Measurements from ENCODE around the gene MBD3. TPM values are rescaled to one million over a fixed set of nuclear protein-coding genes. Genes with fewer than 3 reads are reported as not detected.

Gene MBD3
- total RNA-seq, 2 experiments from 2014 or later = 34.3 to 35.2 TPM

- no peak overlapping the region for H3K27ac Mint-ChIP-seq
- DNase-seq (no peak), ATAC-seq (ENCODE audit: poor library complexity) (no peak)
- Histone ChIP-seq H3K27me3 (ENCODE audit: control insufficient read depth in 1 of 2, insufficient read depth in 2 of 2, low read length in 2 of 2) (peaks cover 31 to 36% of the 10 kb centered on the region in 2 experiments), H3K36me3 (ENCODE audit: insufficient read depth, low read length) (no peaks in the 10 kb centered on the region), H3K4me3 (ENCODE audit: low read length) (no peak overlapping the region), H3K4me1 (ENCODE audit: insufficient read depth, low read length) (no peaks in the 10 kb centered on the region), H3K27ac (ENCODE audit: low read depth in 1 of 2, low read length in 2 of 2) (no peak overlapping the region), H3K9me3 (ENCODE audit: control insufficient read depth in 1 of 2, insufficient read depth in 1 of 2, low read length in 2 of 2) (peaks cover 0 to 29% of the 10 kb centered on the region in 2 experiments)
- no peaks in the 10 kb centered on the region for H3K9me3 Mint-ChIP-seq
- intact Hi-C loops (cut with DNase I, micrococcal nuclease) = no loop called here
- peaks cover 40% of the 10 kb centered on the region for H3K27me3 Mint-ChIP-seq
- H3K4me1 Mint-ChIP-seq (ENCODE audit: low read depth) = peaks cover 8% of the 10 kb centered on the region
- H3K4me3 Mint-ChIP-seq = no peak overlapping the region
- TF ChIP-seq CTCF (IDR thresholded peaks at IDR 0.05) = no peak
- ChIA-PET POLR2A (no interaction called here), CTCF (no interaction called here)
- H3K36me3 Mint-ChIP-seq (ENCODE audit: low read depth) = no peaks in the 10 kb centered on the region
These were observed 68.2 kb downstream of the MBD3 start for GRCh38 chr19:1524287-1524971.

Other genes with a start within 250 kb of the MBD3 start
- 10 to 100 TPM; 40.0 to 42.6 TPM for gene NDUFS7, start 209.0 kb downstream of the MBD3 start, total RNA-seq
- 10 to 100 TPM; 11.0 to 13.0 TPM for gene GAMT, start 191.3 kb downstream of the MBD3 start, total RNA-seq
- 100 to 1,000 TPM; 128 to 133 TPM for gene DAZAP1, start 185.3 kb downstream of the MBD3 start, total RNA-seq
- 1,000 to 10,000 TPM; 2,193 to 2,200 TPM for gene RPS15, start 154.5 kb downstream of the MBD3 start, total RNA-seq
- gene APC2, start 142.7 kb downstream of the MBD3 start, total RNA-seq = under 1 TPM; 0.20 to 0.30 TPM
- gene C19orf25, start 113.7 kb downstream of the MBD3 start, total RNA-seq = 10 to 100 TPM; 14.9 to 15.8 TPM
- 1 to 10 TPM; 4.2 to 5.2 TPM for gene PCSK4, start 102.5 kb downstream of the MBD3 start, total RNA-seq
- gene REEP6, start 101.7 kb downstream of the MBD3 start, total RNA-seq = 1 to 10 TPM; 2.2 to 2.8 TPM
- gene ADAMTSL5, start 79.8 kb downstream of the MBD3 start, total RNA-seq = 1 to 10 TPM; 4.3 to 5.7 TPM
- under 1 TPM in 1 of 2 experiments, not detected in 1; 0.14 TPM for gene PLK5, start 68.8 kb downstream of the MBD3 start, total RNA-seq
- 1 to 10 TPM; 1.6 to 2.3 TPM for gene MEX3D, start 24.5 kb downstream of the MBD3 start, total RNA-seq
- 10 to 100 TPM; 88.9 to 93.8 TPM for gene UQCR11, start 12.6 kb upstream of the MBD3 start, total RNA-seq
- gene TCF3, start 59.8 kb upstream of the MBD3 start, total RNA-seq = 10 to 100 TPM; 51.2 to 52.2 TPM
- gene ONECUT3, start 160.6 kb upstream of the MBD3 start, total RNA-seq = not detected
- gene ATP8B3, start 219.4 kb upstream of the MBD3 start, total RNA-seq = 1 to 10 TPM; 2.5 to 3.2 TPM